IMR-90 (cell line): ENCODE results near the gene MOCS1. TPM values are rescaled to one million over a fixed set of nuclear protein-coding genes. Genes with fewer than 3 reads are reported as not detected.

Experiments
- ATAC-seq: fragments of 200-7000 bp; cut with Tn5 transposase; 2 replicates; pipeline ENCODE4 v1.9.1; 2020; ENCODE audit warnings: low read depth, mild to moderate bottlenecking, moderate library complexity
- BruUV-seq: library from RNA; stranded (reverse); fragments of 400-500 nt; replicated peaks from 2 replicates; lab custom pipeline; 2021; lab: Mats Ljungman, UMichigan
- CTCF ChIA-PET: fragments of 300-600 bp; formaldehyde crosslinking; extraction: SDS; loops from one replicate; lab custom pipeline; 2021; ENCODE audit warnings: antibody characterized with exemption; lab: Yijun Ruan, JAX
- POLR2A ChIA-PET: fragments of 300-600 bp; sonication (Branson Sonifier 250); formaldehyde crosslinking; loops from one replicate; lab custom pipeline; 2022; ENCODE audit warnings: antibody characterized with exemption; ENCODE audit not compliant: unreplicated experiment; lab: Charles Lee
- DNase-seq: peaks from one replicate; pipeline ENCODE4 v3.0.0; 2013
- H2AFZ ChIP-seq: replicated peaks from 2 replicates; pipeline ENCODE3; 2013; ENCODE audit warnings: low read length, mild to moderate bottlenecking; ENCODE audit not compliant: poor library complexity
- H2AK5ac ChIP-seq: 2 replicates; pipeline ENCODE4 v1.6.1; 2013; ENCODE audit warnings: low read depth, low read length, inconsistent platforms
- H2AK9ac ChIP-seq: replicated peaks from 2 replicates; pipeline ENCODE3; 2013; ENCODE audit warnings: mild to moderate bottlenecking, low read depth, low read length, moderate library complexity; ENCODE audit not compliant: poor library complexity
- H2BK120ac ChIP-seq: 2 replicates; pipeline ENCODE4 v1.6.1; 2013; ENCODE audit warnings: low read depth, low read length, inconsistent platforms
- H2BK15ac ChIP-seq: 3 replicates; pipeline ENCODE4 v1.6.1; 2013; ENCODE audit warnings: low read depth, low read length, inconsistent platforms
- H2BK20ac ChIP-seq: 2 replicates; pipeline ENCODE4 v1.6.1; 2013; ENCODE audit warnings: low read depth, mild to moderate bottlenecking, inconsistent platforms, low read length, moderate library complexity
- H2BK5ac ChIP-seq: 2 replicates; pipeline ENCODE4 v1.6.1; 2013; ENCODE audit warnings: mild to moderate bottlenecking, low read depth, low read length, inconsistent platforms; ENCODE audit not compliant: poor library complexity, severe bottlenecking
- H3K14ac ChIP-seq: replicated peaks from 2 replicates; pipeline ENCODE4 v1.6.1; 2013; ENCODE audit warnings: low read depth, low read length, inconsistent platforms
- H3K18ac ChIP-seq: 2 replicates; pipeline ENCODE4 v1.6.1; 2013; ENCODE audit warnings: low read depth, low read length, control low read depth
- H3K23ac ChIP-seq: 2 replicates; pipeline ENCODE4 v1.6.1; 2013; ENCODE audit warnings: low read depth, low read length, inconsistent platforms
- H3K27ac ChIP-seq: 2 replicates; pipeline ENCODE4 v1.5.1; 2013; ENCODE audit warnings: mild to moderate bottlenecking, control low read depth, low read length; ENCODE audit not compliant: insufficient read depth
- H3K27me3 ChIP-seq: 2 replicates; pipeline ENCODE4 v1.6.1; 2013; ENCODE audit warnings: low read length; ENCODE audit not compliant: control insufficient read depth, insufficient read depth
- H3K36me3 ChIP-seq: 2 replicates; pipeline ENCODE4 v1.6.1; 2013; ENCODE audit warnings: low read length, mixed read lengths; ENCODE audit not compliant: control insufficient read depth, insufficient read depth
- H3K4ac ChIP-seq: 2 replicates; pipeline ENCODE4 v1.6.1; 2013; ENCODE audit warnings: low read depth, low read length, inconsistent platforms
- H3K4me1 ChIP-seq: 2 replicates; pipeline ENCODE4 v1.6.1; 2013; ENCODE audit warnings: low read length, mixed read lengths; ENCODE audit not compliant: control insufficient read depth, insufficient read depth
- H3K4me2 ChIP-seq: 2 replicates; pipeline ENCODE4 v1.6.1; 2013; ENCODE audit warnings: low read depth, mild to moderate bottlenecking, control low read depth, low read length, moderate library complexity
- H3K4me3 ChIP-seq: 2 replicates; pipeline ENCODE4 v1.5.1; 2013; ENCODE audit warnings: low read depth, mild to moderate bottlenecking, control low read depth, low read length, moderate library complexity; ENCODE audit not compliant: insufficient read depth
- H3K56ac ChIP-seq: 2 replicates; pipeline ENCODE4 v1.6.1; 2013; ENCODE audit warnings: low read length, inconsistent platforms; ENCODE audit not compliant: insufficient read depth; ENCODE audit errors: extremely low read depth
- H3K79me1 ChIP-seq, 2 experiments: 2 replicates each; pipeline ENCODE4 v1.6.1; 2013; ENCODE audit warnings: low read length in 2 of 2, inconsistent platforms in 1 of 2, low read depth in 1 of 2
- H3K9ac ChIP-seq: 2 replicates; pipeline ENCODE4 v1.6.1; 2013; ENCODE audit warnings: low read depth, low read length, control low read depth
- H3K9me1 ChIP-seq: 2 replicates; pipeline ENCODE4 v1.6.1; 2013; ENCODE audit warnings: low read length, inconsistent platforms; ENCODE audit not compliant: insufficient read depth
- H3K9me3 ChIP-seq: 2 replicates; pipeline ENCODE4 v1.6.1; 2013; ENCODE audit warnings: low read length; ENCODE audit not compliant: control insufficient read depth, insufficient read depth
- H4K20me1 ChIP-seq: 2 replicates; pipeline ENCODE4 v1.6.1; 2013; ENCODE audit warnings: low read length, inconsistent platforms; ENCODE audit not compliant: insufficient read depth
- H4K5ac ChIP-seq: 2 replicates; pipeline ENCODE4 v1.6.1; 2013; ENCODE audit warnings: mild to moderate bottlenecking, low read depth, low read length, control low read depth
- H4K8ac ChIP-seq, 2 experiments: 2 replicates each; pipeline ENCODE4 v1.6.1; 2013; ENCODE audit warnings: low read depth in 2 of 2, low read length in 2 of 2, control low read depth in 1 of 2, inconsistent platforms in 1 of 2
- H4K91ac ChIP-seq: 2 replicates; pipeline ENCODE4 v1.6.1; 2013; ENCODE audit warnings: low read depth, low read length, inconsistent platforms; ENCODE audit not compliant: insufficient read depth
- BHLHE40 ChIP-seq: fragments of 150-350 bp; IDR thresholded peaks from 2 replicates; pipeline ENCODE4 v1.6.1; 2016; ENCODE audit warnings: mild to moderate bottlenecking, low read depth, low read length
- CEBPB ChIP-seq: IDR thresholded peaks from 2 replicates; pipeline ENCODE4 v1.6.1; 2012; ENCODE audit warnings: low read depth, low read length, improper control_type of control experiment
- CHD1 ChIP-seq: IDR thresholded peaks from 2 replicates; pipeline ENCODE4 v1.6.1; 2012; ENCODE audit warnings: low read depth, low read length, improper control_type of control experiment
- ELK1 ChIP-seq: fragments of 150-350 bp; IDR thresholded peaks from 2 replicates; pipeline ENCODE4 v1.6.1; 2016; ENCODE audit warnings: low read depth, mild to moderate bottlenecking, low read length, moderate library complexity, borderline replicate concordance
- FOS ChIP-seq: fragments of 150-350 bp; IDR thresholded peaks from 2 replicates; pipeline ENCODE4 v1.6.1; 2016; ENCODE audit warnings: low read depth, low read length
- MAFK ChIP-seq: IDR thresholded peaks from 2 replicates; pipeline ENCODE4 v1.6.1; 2012; ENCODE audit warnings: low read depth, low read length, improper control_type of control experiment
- MAZ ChIP-seq: IDR thresholded peaks from 2 replicates; pipeline ENCODE4 v1.6.1; 2012; ENCODE audit warnings: low read depth, mild to moderate bottlenecking, low read length, improper control_type of control experiment, moderate library complexity, borderline replicate concordance
- MXI1 ChIP-seq: IDR thresholded peaks from 2 replicates; pipeline ENCODE4 v1.6.1; 2012; ENCODE audit warnings: low read depth, mild to moderate bottlenecking, low read length, moderate library complexity, borderline replicate concordance
- NFE2L2 ChIP-seq: fragments of 150-350 bp; IDR thresholded peaks from 2 replicates; pipeline ENCODE4 v1.6.1; 2016; ENCODE audit warnings: low read depth, mild to moderate bottlenecking, low read length
- POLR2A ChIP-seq: IDR thresholded peaks from 2 replicates; pipeline ENCODE4 v1.6.1; 2012; ENCODE audit warnings: mild to moderate bottlenecking, low read depth, low read length
- RAD21 ChIP-seq: IDR thresholded peaks from 2 replicates; pipeline ENCODE4 v1.6.1; 2012; ENCODE audit warnings: low read length, improper control_type of control experiment
- RCOR1 ChIP-seq: IDR thresholded peaks from 2 replicates; pipeline ENCODE4 v1.6.1; 2012; ENCODE audit warnings: mild to moderate bottlenecking, low read length, improper control_type of control experiment; ENCODE audit not compliant: insufficient replicate concordance
- RFX5 ChIP-seq: IDR thresholded peaks from 2 replicates; pipeline ENCODE4 v1.8.0; 2012; ENCODE audit warnings: low read depth, mild to moderate bottlenecking, low read length, moderate library complexity
- SMC3 ChIP-seq: fragments of 150-350 bp; IDR thresholded peaks from 2 replicates; pipeline ENCODE4 v1.6.1; 2016; ENCODE audit warnings: low read depth, mild to moderate bottlenecking, antibody characterized with exemption, low read length, moderate library complexity
- WGBS, 2 experiments: methylation state at CpG; one replicate each; pipeline versions ENCODE4 v1.1.5 to v1.1.7; 2013; ENCODE audit warnings: missing lambda C conversion rate in 2 of 2; ENCODE audit not compliant: insufficient read length in 1 of 2; ENCODE audit errors: extremely low coverage in 2 of 2; 5-methylcytosine and 5-hydroxymethylcytosine counted together
- dilution Hi-C: fragments of 300-500 bp; cut with HindIII; formaldehyde crosslinking; loops from one replicate; pipeline ENCODE4 v1.14.3; 2018; ENCODE audit warnings: low sequenced_read_pairs; ENCODE audit not compliant: unreplicated experiment
- in situ Hi-C: fragments of 300-500 bp; cut with MboI; formaldehyde crosslinking; loops from 3 replicates; pipeline ENCODE4 v1.14.3; 2019; ENCODE audit warnings: low sequenced_read_pairs, inconsistent platforms, mixed read lengths
- intact Hi-C: fragments of 100-400 bp; cut with micrococcal nuclease; formaldehyde crosslinking; loops from 2 replicates; pipeline ENCODE4 v1.10.0; 2022
- polyA plus RNA-seq, 3 experiments: library from polyadenylated mRNA; depleted of rRNA; stranded (reverse); fragments of >200 nt; gene quantifications; 2 replicates each; pipeline ENCODE4 v1.2.3, GENCODE V29; 2012; ENCODE audit warnings: low replicate concordance in 1 of 3
- total RNA-seq: library from RNA; depleted of rRNA; stranded (reverse); fragments of >200 nt; gene quantifications from 2 replicates; pipeline ENCODE4 v1.2.3, GENCODE V29; 2012
- TF ChIP-seq, protein P1 (sequence below): conservative IDR thresholded peaks from 2 replicates; pipeline ENCODE4 v1.5.1; 2012; ENCODE audit warnings: mild to moderate bottlenecking, low read depth, low read length, improper control_type of control experiment
- TF ChIP-seq, protein P2 (sequence below): fragments of 150-350 bp; IDR thresholded peaks from 2 replicates; pipeline ENCODE4 v1.6.1; 2017; ENCODE audit warnings: mild to moderate bottlenecking, antibody characterized with exemption, low read length, low read depth

The MOCS1 gene
- total and polyA plus RNA-seq, 2 of the 4 experiments (the other 2 are of a cell fraction) = 5.5 to 9.5 TPM

DNA sequence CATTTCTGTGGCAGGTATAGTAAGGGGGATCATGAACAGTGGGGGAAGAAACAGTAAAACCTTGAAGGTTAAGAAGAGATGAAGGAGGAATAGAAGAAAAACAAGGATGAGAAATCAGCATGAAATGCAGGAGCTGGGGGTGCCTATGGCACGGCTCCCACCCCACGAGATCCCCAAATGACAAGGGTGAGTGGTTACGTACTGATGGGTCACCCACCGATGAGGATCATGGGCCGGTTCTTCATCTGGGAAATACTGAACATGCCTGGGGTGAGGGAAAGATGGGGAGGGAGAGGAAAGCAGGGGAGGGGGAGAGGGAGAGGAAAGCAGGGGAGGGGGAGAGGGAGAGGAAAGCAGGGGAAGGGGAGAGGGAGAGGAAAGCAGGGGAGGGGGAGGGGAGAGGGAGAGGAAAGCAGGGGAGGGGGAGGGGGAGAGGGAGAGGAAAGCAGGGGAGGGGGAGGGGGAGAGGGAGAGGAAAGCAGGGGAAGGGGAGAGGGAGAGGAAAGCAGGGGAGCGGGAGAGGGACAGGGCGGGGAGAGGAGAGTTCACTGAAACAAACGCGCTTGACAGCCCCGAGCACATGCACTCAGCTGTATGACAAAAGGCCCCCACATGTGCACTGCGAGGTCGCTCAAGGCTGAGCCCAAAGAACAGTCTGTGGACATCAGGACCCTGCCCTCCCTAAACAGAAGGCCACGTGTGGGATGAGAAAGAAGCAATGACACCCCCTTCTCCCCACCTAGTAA, 25.3 kb downstream of the MOCS1 start:
- Histone ChIP-seq H3K4ac (no peak overlapping the region), H3K23ac (no peak overlapping the region), H4K5ac (no peak overlapping the region), H2BK5ac (no peak overlapping the region), H3K18ac (no peak overlapping the region), H3K14ac (no peak overlapping the region), H2AFZ (no peak overlapping the region), H2AK5ac (no peak overlapping the region), H2BK120ac (no peak overlapping the region), H3K27me3 (no peaks in the 10 kb centered on the region), H3K4me2 (no peak overlapping the region), H4K91ac (no peak overlapping the region), H3K79me1 (no peaks in the 10 kb centered on the region), H2BK15ac (no peak overlapping the region), H3K36me3 (peaks cover 33% of the 10 kb centered on the region), H3K27ac (no peak overlapping the region), H3K9me3 (no peaks in the 10 kb centered on the region), H3K56ac (no peak overlapping the region), H4K20me1 (no peaks in the 10 kb centered on the region), H3K4me3 (no peak overlapping the region), H3K9ac (no peak overlapping the region), H4K8ac (no peak overlapping the region), H2BK20ac (no peak overlapping the region), H3K9me1 (peaks cover 6% of the 10 kb centered on the region; the same call in 1 of the 2 replicates), H2AK9ac (no peak overlapping the region), H3K4me1 (no peaks in the 10 kb centered on the region)
- WGBS, 2 experiments = 87% methylated on average over 4 of the region's 13 CpGs; no CpG with 5 or more reads in 1 of the 2 experiments
- CTCF ChIA-PET = no interaction called here
- no peak for ATAC-seq
- dilution Hi-C loops = no loop called here
- DNase-seq = no peak
- TF ChIP-seq RAD21 = no peak
- no peak for TF ChIP-seq SMC3
- no peak for TF ChIP-seq MAFK
- TF ChIP-seq POLR2A = no peak
- no peak for TF ChIP-seq BHLHE40
- no peak for TF ChIP-seq NFE2L2
- TF ChIP-seq CEBPB = no peak
- TF ChIP-seq ELK1 = no peak
- TF ChIP-seq MAZ = no peak
- TF ChIP-seq, protein P1, sequence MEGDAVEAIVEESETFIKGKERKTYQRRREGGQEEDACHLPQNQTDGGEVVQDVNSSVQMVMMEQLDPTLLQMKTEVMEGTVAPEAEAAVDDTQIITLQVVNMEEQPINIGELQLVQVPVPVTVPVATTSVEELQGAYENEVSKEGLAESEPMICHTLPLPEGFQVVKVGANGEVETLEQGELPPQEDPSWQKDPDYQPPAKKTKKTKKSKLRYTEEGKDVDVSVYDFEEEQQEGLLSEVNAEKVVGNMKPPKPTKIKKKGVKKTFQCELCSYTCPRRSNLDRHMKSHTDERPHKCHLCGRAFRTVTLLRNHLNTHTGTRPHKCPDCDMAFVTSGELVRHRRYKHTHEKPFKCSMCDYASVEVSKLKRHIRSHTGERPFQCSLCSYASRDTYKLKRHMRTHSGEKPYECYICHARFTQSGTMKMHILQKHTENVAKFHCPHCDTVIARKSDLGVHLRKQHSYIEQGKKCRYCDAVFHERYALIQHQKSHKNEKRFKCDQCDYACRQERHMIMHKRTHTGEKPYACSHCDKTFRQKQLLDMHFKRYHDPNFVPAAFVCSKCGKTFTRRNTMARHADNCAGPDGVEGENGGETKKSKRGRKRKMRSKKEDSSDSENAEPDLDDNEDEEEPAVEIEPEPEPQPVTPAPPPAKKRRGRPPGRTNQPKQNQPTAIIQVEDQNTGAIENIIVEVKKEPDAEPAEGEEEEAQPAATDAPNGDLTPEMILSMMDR = no peak
- TF ChIP-seq RCOR1 = no peak
- TF ChIP-seq FOS = no peak
- no peak for TF ChIP-seq MXI1
- TF ChIP-seq CHD1 = no peak
- TF ChIP-seq RFX5 = no peak
- TF ChIP-seq, protein P2, sequence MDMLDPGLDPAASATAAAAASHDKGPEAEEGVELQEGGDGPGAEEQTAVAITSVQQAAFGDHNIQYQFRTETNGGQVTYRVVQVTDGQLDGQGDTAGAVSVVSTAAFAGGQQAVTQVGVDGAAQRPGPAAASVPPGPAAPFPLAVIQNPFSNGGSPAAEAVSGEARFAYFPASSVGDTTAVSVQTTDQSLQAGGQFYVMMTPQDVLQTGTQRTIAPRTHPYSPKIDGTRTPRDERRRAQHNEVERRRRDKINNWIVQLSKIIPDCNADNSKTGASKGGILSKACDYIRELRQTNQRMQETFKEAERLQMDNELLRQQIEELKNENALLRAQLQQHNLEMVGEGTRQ = no peak
- no TSS peak for BruUV-seq
- POLR2A ChIA-PET = no interaction called here
- in situ Hi-C loops = no loop called here
- intact Hi-C loops = loop anchor here (10.0 kb wide), 1 partner anchor 396 kb away; no protein-coding TSS in a partner anchor
